Breast epithelium (tissue), 4 donors: ENCODE measurements around the gene THAP5. TPM values are rescaled to one million over a fixed set of nuclear protein-coding genes. Genes with fewer than 3 reads are reported as not detected.

Experiments used
- DNase-seq, 2 donors: peaks; one replicate each; pipeline ENCODE4 v3.0.0-alpha.2; 2019; ENCODE audit warnings: low spot score in 2 of 2
- H3K27ac ChIP-seq, 2 donors: fragments of 200-600 bp; sonication (generic) in 1 of 2; one replicate each; pipeline ENCODE4 v1.5.1; 2016 to 2019; ENCODE audit warnings: mild to moderate bottlenecking in 1 of 2
- H3K27me3 ChIP-seq, 2 donors: fragments of 200-600 bp; sonication (generic) in 1 of 2; one replicate each; pipeline versions ENCODE4 v1.5.1 to v1.6.0; 2017 to 2019; ENCODE audit warnings: control low read depth in 1 of 2, mild to moderate bottlenecking in 1 of 2
- H3K36me3 ChIP-seq: fragments of 200-600 bp; one replicate; pipeline ENCODE4 v1.5.1; 2019
- H3K4me1 ChIP-seq, 2 donors: fragments of 200-600 bp; sonication (generic); one replicate each; pipeline ENCODE4 v1.5.1; 2016 to 2019; ENCODE audit warnings: control low read depth in 1 of 2
- H3K4me3 ChIP-seq, 3 donors: fragments of 200-600 bp; sonication (generic); 1 replicate in 2 of 3; 2 replicates in 1 of 3; pipeline ENCODE4 v1.5.1; 2016 to 2019; ENCODE audit warnings: mild to moderate bottlenecking in 3 of 3, moderate library complexity in 2 of 3
- H3K9me3 ChIP-seq, 2 donors: fragments of 200-600 bp; sonication (generic) in 1 of 2; one replicate each; pipeline ENCODE4 v1.5.1; 2016 to 2019; ENCODE audit warnings: control low read depth in 1 of 2
- CTCF ChIP-seq, 3 donors: fragments of 450-650 bp; IDR thresholded peaks; one replicate each; pipeline ENCODE4 v1.5.1; 2016 to 2017; ENCODE audit warnings: antibody characterized with exemption in 3 of 3, mild to moderate bottlenecking in 3 of 3, moderate library complexity in 3 of 3
- POLR2A ChIP-seq: fragments of 450-650 bp; IDR thresholded peaks from one replicate; pipeline ENCODE4 v1.6.1; 2016; ENCODE audit warnings: antibody characterized with exemption, mild to moderate bottlenecking, moderate library complexity
- POLR2AphosphoS5 ChIP-seq, 3 donors: sonication (generic); formaldehyde crosslinking; IDR thresholded peaks; one replicate each; pipeline ENCODE4 v1.6.1; 2017; ENCODE audit warnings: antibody characterized with exemption in 3 of 3
- intact Hi-C: fragments of 100-400 bp; cut with DNase I; formaldehyde crosslinking; loops from one replicate; pipeline ENCODE4 v1.15.1; 2023; ENCODE audit warnings: low total_unique reads
- total RNA-seq, 3 donors: library from RNA; depleted of rRNA; stranded (reverse); fragments of >200 nt; gene quantifications; one replicate each; pipeline ENCODE4 v1.1.0, GENCODE V29; 2016

Gene THAP5
- total RNA-seq, 3 donors from 2014 or later, result 19.4 to 35.6 (median 24.6) TPM

GRCh38 chr7:108528183-108528712 lies 41.3 kb downstream of the THAP5 start:
- H3K4me1 ChIP-seq, result peaks cover 0 to 11% of the 10 kb centered on the region in 2 donors
- no peak for DNase-seq
- H3K9me3 ChIP-seq, result no peaks in the 10 kb centered on the region
- H3K27ac ChIP-seq, result peak overlapping the region in 1 of 2 donors; percentile 99
- TF ChIP-seq CTCF (IDR thresholded peaks at IDR 0.05), result no peak
- TF ChIP-seq POLR2A, result no peak
- TF ChIP-seq POLR2AphosphoS5 (IDR thresholded peaks at IDR 0.05), result no peak
- intact Hi-C loops, result loop anchor here (5.0 kb wide), 1 partner anchor 39 kb away; the partner anchor contains the start of genes DNAJB9 and THAP5
- no peak overlapping the region for H3K4me3 ChIP-seq
- H3K27me3 ChIP-seq, result no peaks in the 10 kb centered on the region
- no peaks in the 10 kb centered on the region for H3K36me3 ChIP-seq

GRCh38 chr7:108526768-108527017 lies 42.8 kb downstream of the THAP5 start:
- no peak for DNase-seq
- H3K4me3 ChIP-seq, result peak overlapping the region; percentile 66 to 72 (median 71)
- TF ChIP-seq POLR2A, result no peak
- TF ChIP-seq CTCF (IDR thresholded peaks at IDR 0.05), result no peak
- no peak for TF ChIP-seq POLR2AphosphoS5 (IDR thresholded peaks at IDR 0.05)
- H3K27ac ChIP-seq, result peak overlapping the region; percentile 97 to 99
- peaks cover 0 to 11% of the 10 kb centered on the region in 2 donors for H3K4me1 ChIP-seq
- no peaks in the 10 kb centered on the region for H3K27me3 ChIP-seq
- intact Hi-C loops, result loop anchor here (5.0 kb wide), 1 partner anchor 41 kb away; the partner anchor contains the start of genes DNAJB9 and THAP5
- H3K36me3 ChIP-seq, result no peaks in the 10 kb centered on the region
- H3K9me3 ChIP-seq, result no peaks in the 10 kb centered on the region

- Histone ChIP-seq H3K36me3 (no peaks in the 10 kb centered on the region), H3K27ac (peak within 1 kb of the TSS; percentile 97 to 99), H3K27me3 (no peaks in the 10 kb centered on the region), H3K9me3 (no peaks in the 10 kb centered on the region), H3K4me1 (peaks cover 0 to 11% of the 10 kb centered on the region in 2 donors), H3K4me3 (peak within 1 kb of the TSS; percentile 66 to 72 (median 71))
- DNase-seq, result peak; percentile 99 to 100
- intact Hi-C loops, result loop anchor here (5.0 kb wide), 1 partner anchor 41 kb away; the partner anchor contains the start of genes DNAJB9 and THAP5
- peak in 2 of 3 donors; percentile 12 to 14 for TF ChIP-seq CTCF (IDR thresholded peaks at IDR 0.05)
- TF ChIP-seq POLR2A, result peak; percentile 67
- peak; percentile 87 to 96 (median 95) for TF ChIP-seq POLR2AphosphoS5 (IDR thresholded peaks at IDR 0.05)
Observed at GRCh38 chr7:108525985-108526767, 43.3 kb downstream of the THAP5 start, which contains the start of gene PNPLA8. Gene PNPLA8 (minus strand): TSS chr7:108526135. CDS start chr7:108515491, 10,644 bp downstream.

GRCh38 chr7:108525327-108525984 lies 44.0 kb downstream of the THAP5 start:
- peaks cover 0 to 11% of the 10 kb centered on the region in 2 donors for H3K4me1 ChIP-seq
- H3K27ac ChIP-seq, result peak overlapping the region; percentile 97 to 99
- TF ChIP-seq POLR2A, result no peak
- TF ChIP-seq CTCF (IDR thresholded peaks at IDR 0.05), result no peak
- no peaks in the 10 kb centered on the region for H3K9me3 ChIP-seq
- DNase-seq, result no peak
- intact Hi-C loops, result loop anchor here (5.0 kb wide), 1 partner anchor 42 kb away; the partner anchor contains the start of genes DNAJB9 and THAP5
- no peaks in the 10 kb centered on the region for H3K36me3 ChIP-seq
- H3K27me3 ChIP-seq, result no peaks in the 10 kb centered on the region
- peak overlapping the region; percentile 66 to 72 (median 71) for H3K4me3 ChIP-seq
